Superior temporal gyrus (tissue), 1 donor: Measurements from ENCODE around the gene RNF4.
"Not testable (repeated sequence)": the region's sequence is repeated elsewhere in the genome, so short reads cannot be mapped to it uniquely, and the experiment has no call there.

Experiments used
- DNase-seq: peaks from one replicate; pipeline ENCODE4 v3.0.0-alpha.2; 2016; ENCODE audit errors: extremely low spot score

Gene RNF4

GRCh38 chr4:2526559-2526958, 57.7 kb downstream of the RNF4 start:
- DNase-seq = no peak

- no peak for DNase-seq
These were observed 66.0 kb downstream of the RNF4 start for GRCh38 chr4:2534904-2535375.

GRCh38 chr4:2535376-2536192, 66.7 kb downstream of the RNF4 start:
- peak; percentile 34 for DNase-seq

GRCh38 chr4:2536193-2537010, 67.5 kb downstream of the RNF4 start, which contains the start of gene FAM193A:
Gene FAM193A (plus strand): TSS chr4:2536647. CDS start chr4:2536916, 269 bp downstream.
- peak; percentile 98 for DNase-seq

GRCh38 chr4:2537011-2537830, 68.3 kb downstream of the RNF4 start:
- peak; percentile 17 for DNase-seq

GRCh38 chr4:2543580-2544191, 74.8 kb downstream of the RNF4 start:
- DNase-seq = not testable (repeated sequence)

- DNase-seq = no peak
These were observed 76.6 kb downstream of the RNF4 start for GRCh38 chr4:2545321-2546013.

GRCh38 chr4:2546286-2546823, 77.4 kb downstream of the RNF4 start:
- DNase-seq = no peak

GRCh38 chr4:2546961-2547691, 78.2 kb downstream of the RNF4 start:
- not testable (repeated sequence) for DNase-seq

GRCh38 chr4:2551118-2551517, 82.2 kb downstream of the RNF4 start:
- DNase-seq = no peak

- no peak for DNase-seq
These were observed 83.9 kb downstream of the RNF4 start for GRCh38 chr4:2552806-2553205.

- no peak for DNase-seq
These were observed 89.4 kb downstream of the RNF4 start for GRCh38 chr4:2558301-2558700.

- no peak for DNase-seq
These were observed 91.3 kb downstream of the RNF4 start for GRCh38 chr4:2560167-2560566.
